ENCODE data around the gene TIPIN. TPM values are rescaled to one million over a fixed set of nuclear protein-coding genes. Genes with fewer than 3 reads are reported as not detected.

The TIPIN gene
- total and polyA plus RNA-seq, 4 donors: 5.2 to 10.9 (median 6.2) TPM

GRCh38 chr15:66401130-66402021 is 44.9 kb upstream of the TIPIN start:
- Histone ChIP-seq H3K9me3 (ENCODE audit: control insufficient read depth in 4 of 4, insufficient read depth in 3 of 4, low read length in 3 of 4) (no peaks in the 10 kb centered on the region), H3K9ac (ENCODE audit: insufficient read depth in 1 of 2, low read length in 2 of 2) (no peak overlapping the region), H3K4me1 (ENCODE audit: control insufficient read depth in 5 of 5, insufficient read depth in 5 of 5, low read length in 5 of 5) (peaks cover 4 to 31% (median 20%) of the 10 kb centered on the region in 5 donors), H3K4me3 (no peak overlapping the region), H3K27me3 (ENCODE audit: control insufficient read depth in 3 of 3, insufficient read depth in 3 of 3, low read length in 2 of 3) (no peaks in the 10 kb centered on the region), H3K36me3 (ENCODE audit: control insufficient read depth in 4 of 4, insufficient read depth in 4 of 4, low read length in 4 of 4) (peaks cover 0 to 3% (median 2%) of the 10 kb centered on the region in 4 donors), H3K27ac (ENCODE audit: low read depth in 1 of 2, low read length in 1 of 2) (no peak overlapping the region)
- DNase-seq: no peak
- 66 to 75% methylated on average over 8 of the region's 8 CpGs for WGBS, 2 donors
- TF ChIP-seq CTCF (IDR thresholded peaks at IDR 0.05; ENCODE audit: control extremely low read depth, extremely low read depth): no peak
- no peak for ATAC-seq (ENCODE audit: insufficient read depth, low FRiP score)

GRCh38 chr15:66400351-66400774 is 43.9 kb upstream of the TIPIN start:
- ATAC-seq (ENCODE audit: insufficient read depth, low FRiP score): no peak
- Histone ChIP-seq H3K27me3 (ENCODE audit: control insufficient read depth in 3 of 3, insufficient read depth in 3 of 3, low read length in 2 of 3) (no peaks in the 10 kb centered on the region), H3K4me3 (no peak overlapping the region), H3K36me3 (ENCODE audit: control insufficient read depth in 4 of 4, insufficient read depth in 4 of 4, low read length in 4 of 4) (peaks cover 0 to 7% (median 3%) of the 10 kb centered on the region in 4 donors), H3K27ac (ENCODE audit: low read depth in 1 of 2, low read length in 1 of 2) (no peak overlapping the region), H3K4me1 (ENCODE audit: control insufficient read depth in 5 of 5, insufficient read depth in 5 of 5, low read length in 5 of 5) (peaks cover 4 to 21% (median 17%) of the 10 kb centered on the region in 5 donors), H3K9ac (ENCODE audit: insufficient read depth in 1 of 2, low read length in 2 of 2) (no peak overlapping the region), H3K9me3 (ENCODE audit: control insufficient read depth in 4 of 4, insufficient read depth in 3 of 4, low read length in 3 of 4) (no peaks in the 10 kb centered on the region)
- no peak for DNase-seq
- WGBS, 2 donors: 45 to 77% methylated on average over 3 of the region's 3 CpGs
- no peak for TF ChIP-seq CTCF (IDR thresholded peaks at IDR 0.05; ENCODE audit: control extremely low read depth, extremely low read depth)

GRCh38 chr15:66399276-66399675 is 42.8 kb upstream of the TIPIN start:
- WGBS, 2 donors: 89 to 92% methylated on average over 8 of the region's 8 CpGs
- H3K9ac ChIP-seq (ENCODE audit: insufficient read depth in 1 of 2, low read length in 2 of 2): no peak overlapping the region
- ATAC-seq (ENCODE audit: insufficient read depth, low FRiP score) (no peak), DNase-seq (no peak)
- TF ChIP-seq CTCF (IDR thresholded peaks at IDR 0.05; ENCODE audit: control extremely low read depth, extremely low read depth): no peak
- H3K27me3 ChIP-seq (ENCODE audit: control insufficient read depth in 3 of 3, insufficient read depth in 3 of 3, low read length in 2 of 3): no peaks in the 10 kb centered on the region
- peaks cover 0 to 7% (median 3%) of the 10 kb centered on the region in 4 donors for H3K36me3 ChIP-seq (ENCODE audit: control insufficient read depth in 4 of 4, insufficient read depth in 4 of 4, low read length in 4 of 4)
- H3K27ac ChIP-seq (ENCODE audit: low read depth in 1 of 2, low read length in 1 of 2): no peak overlapping the region
- peaks cover 2 to 11% (median 8%) of the 10 kb centered on the region in 5 donors for H3K4me1 ChIP-seq (ENCODE audit: control insufficient read depth in 5 of 5, insufficient read depth in 5 of 5, low read length in 5 of 5)
- no peak overlapping the region for H3K4me3 ChIP-seq
- H3K9me3 ChIP-seq (ENCODE audit: control insufficient read depth in 4 of 4, insufficient read depth in 3 of 4, low read length in 3 of 4): no peaks in the 10 kb centered on the region

Data from lung (tissue), 12 donors.